GM21526 (cell line): Measurements from ENCODE around the gene GDF11.

Source experiments
- ATAC-seq: cut with Tn5 transposase; IDR thresholded peaks from one replicate; pipeline ENCODE4 v1.9.1; 2021; ENCODE audit warnings: moderate library complexity; ENCODE audit not compliant: unreplicated experiment, low FRiP score

Gene GDF11

DNA sequence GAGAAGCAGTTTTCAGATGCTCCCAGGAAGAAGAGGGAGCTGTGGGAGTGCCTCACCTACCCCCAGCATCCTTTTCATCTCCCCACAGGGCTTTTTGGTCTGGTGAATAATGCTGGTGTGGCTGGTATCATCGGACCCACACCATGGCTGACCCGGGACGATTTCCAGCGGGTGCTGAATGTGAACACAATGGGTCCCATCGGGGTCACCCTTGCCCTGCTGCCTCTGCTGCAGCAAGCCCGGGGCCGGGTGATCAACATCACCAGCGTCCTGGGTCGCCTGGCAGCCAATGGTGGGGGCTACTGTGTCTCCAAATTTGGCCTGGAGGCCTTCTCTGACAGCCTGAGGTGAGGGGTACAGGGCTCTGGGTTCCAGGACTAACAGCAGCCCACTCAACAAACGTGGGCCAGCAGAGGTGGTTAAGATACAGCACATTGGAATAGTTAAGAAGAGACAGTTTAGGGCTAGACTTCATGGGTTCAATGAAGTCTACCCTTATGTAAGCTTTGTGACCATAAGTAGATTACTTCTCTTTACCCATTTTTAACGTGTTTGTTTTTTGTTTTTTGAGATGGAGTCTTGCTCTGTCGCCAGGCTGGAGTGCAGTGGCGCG lies 21.2 kb upstream of the GDF11 start:
- ATAC-seq: no peak

DNA sequence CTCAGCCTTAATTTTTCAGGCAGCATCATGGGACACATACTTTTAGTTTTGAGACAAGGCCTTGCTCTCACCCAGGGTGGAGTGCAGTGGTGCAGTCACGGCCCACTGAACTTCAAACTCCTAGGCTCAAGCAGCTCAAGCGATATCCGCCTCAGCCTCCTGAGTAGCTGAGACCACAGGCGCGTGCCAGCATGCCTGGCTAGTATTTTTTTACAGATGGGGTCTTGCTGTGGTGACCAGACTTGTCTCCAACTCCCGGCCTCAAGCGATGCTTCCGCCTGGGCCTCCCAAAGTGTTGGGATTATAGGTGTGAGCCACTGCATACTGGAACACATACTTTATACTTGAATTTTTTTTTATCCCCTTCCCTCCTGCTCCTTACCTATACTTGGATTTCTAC lies 20.0 kb upstream of the GDF11 start:
- no peak for ATAC-seq

DNA sequence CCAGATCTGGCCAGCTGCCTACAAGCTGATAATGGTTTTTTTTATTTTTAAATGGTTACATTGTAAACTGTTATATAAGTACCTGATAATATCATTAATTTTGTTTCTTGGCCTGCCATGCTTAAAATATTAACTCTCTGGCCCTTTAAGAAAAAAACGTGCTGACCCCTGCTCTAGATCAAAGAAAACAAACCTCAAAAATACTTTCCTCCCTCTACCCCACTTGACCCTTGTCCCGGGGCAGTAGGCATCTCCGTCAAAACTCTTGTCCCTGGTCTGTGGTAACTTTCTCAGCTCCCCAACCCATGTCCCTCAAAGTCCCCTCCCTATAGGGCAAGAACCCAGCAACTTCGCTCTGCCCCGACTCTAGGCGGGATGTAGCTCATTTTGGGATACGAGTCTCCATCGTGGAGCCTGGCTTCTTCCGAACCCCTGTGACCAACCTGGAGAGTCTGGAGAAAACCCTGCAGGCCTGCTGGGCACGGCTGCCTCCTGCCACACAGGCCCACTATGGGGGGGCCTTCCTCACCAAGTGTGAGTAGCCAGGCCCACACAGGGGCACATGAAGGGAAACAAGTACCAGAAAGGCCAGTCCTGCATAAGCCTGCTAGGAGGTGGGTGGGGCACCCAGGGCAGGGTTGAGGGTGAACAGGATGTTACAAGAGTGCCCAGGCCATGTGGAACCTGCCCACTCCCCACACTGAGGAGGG lies 19.3 kb upstream of the GDF11 start:
- no peak for ATAC-seq

DNA sequence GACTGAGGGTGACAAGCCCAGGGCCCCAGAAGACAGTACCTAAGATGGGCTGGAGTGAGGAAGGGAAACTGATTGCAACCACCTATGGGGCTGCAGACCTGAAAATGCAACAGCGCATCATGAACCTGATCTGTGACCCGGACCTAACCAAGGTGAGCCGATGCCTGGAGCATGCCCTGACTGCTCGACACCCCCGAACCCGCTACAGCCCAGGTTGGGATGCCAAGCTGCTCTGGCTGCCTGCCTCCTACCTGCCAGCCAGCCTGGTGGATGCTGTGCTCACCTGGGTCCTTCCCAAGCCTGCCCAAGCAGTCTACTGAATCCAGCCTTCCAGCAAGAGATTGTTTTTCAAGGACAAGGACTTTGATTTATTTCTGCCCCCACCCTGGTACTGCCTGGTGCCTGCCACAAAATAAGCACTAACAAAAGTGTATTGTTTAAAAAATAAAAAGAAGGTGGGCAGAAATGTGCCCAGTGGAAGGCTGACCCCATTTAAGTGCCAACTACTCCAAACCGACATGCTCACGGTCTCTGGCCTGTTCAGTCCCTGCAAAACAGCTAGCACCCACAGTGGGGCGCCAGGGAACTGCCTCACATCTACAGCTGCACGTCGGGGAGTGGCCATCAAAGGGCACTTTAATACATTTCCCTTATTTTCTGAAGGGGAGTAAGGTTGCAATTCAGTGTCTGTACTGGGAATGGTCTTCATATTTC lies 18.5 kb upstream of the GDF11 start:
- no peak for ATAC-seq

DNA sequence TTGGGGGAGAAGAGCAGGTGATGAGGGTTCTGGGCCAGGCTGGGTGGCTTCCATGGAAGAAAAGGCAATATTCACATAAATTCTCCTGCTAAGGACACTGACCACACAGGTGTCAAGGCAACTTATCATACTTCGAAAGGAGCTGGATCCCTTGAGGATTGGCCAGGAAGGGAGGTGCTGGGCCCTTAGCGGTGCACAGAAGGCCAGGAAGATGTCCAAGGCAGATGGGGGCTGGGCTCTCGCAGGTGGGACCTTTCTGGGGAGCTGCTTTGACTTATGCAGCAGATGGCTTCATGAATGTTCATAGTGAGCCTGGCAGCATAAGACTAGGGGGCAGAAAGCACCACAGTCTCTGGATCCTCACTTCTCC lies 18.0 kb upstream of the GDF11 start:
- no peak for ATAC-seq

DNA sequence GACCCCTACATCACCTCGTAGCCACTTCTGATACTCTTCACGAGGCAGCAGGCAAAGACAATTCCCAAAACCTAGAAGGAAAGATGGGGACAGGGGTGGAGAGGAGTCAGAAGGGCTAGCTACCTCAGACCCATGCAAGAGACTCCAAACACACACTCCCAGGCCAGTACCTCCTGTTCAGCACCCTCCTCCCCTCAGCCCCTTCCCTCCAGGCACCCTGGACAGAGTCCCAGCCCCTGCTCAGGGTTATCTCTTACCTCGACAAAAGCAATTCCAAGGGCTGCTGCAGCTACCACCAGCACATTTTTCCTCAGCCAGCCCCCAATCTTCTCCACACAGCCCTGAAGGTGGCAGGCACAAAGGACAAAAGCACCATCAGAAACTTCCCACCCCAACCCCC lies 17.4 kb upstream of the GDF11 start:
- ATAC-seq: no peak

DNA sequence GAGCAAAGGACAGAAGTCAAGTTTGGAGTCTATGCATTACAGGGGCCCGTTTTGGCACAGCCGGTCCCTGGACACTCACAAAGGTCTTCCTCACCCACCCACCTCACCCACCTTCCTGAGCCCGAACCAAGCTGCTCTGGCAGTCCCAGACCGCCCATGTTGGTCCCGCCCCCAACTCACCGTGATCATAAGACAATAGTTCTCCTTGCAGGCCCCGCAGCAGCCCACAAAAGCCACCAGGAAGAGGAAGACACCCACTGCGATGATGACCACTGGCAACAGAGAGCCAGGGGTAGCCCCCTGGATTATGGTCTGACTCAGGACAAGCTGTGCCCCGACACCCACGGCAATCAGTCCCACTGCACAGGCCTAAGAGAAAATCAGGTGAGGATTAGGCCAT lies 16.0 kb upstream of the GDF11 start:
- ATAC-seq: no peak

DNA sequence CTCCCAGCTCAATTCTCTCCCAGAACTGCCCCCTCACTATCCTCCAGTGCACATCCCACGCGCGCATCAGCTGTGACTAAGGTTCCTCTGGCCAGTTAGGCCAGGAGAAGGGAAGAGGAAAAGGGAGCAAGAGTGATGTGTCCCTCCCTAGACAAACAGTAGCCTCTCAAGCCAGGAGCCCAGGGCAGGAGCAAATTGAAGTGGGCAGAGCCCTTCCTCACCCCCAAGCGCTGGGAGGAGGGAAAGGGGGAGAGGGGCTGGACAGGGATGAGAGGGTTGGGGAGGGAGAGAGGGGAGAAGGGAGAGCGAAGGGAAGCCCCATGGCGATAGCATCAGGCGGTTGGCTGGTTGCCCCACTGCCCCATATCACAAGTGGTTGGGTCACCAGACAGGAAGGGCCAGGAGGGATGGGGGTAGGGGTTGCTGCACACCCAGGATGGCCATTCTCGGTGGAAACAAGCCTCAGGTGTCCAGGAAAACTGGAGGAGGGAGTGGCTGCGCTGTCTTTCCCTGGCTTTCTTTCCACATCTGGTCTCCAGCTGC lies 15.2 kb upstream of the GDF11 start:
- no peak for ATAC-seq

DNA sequence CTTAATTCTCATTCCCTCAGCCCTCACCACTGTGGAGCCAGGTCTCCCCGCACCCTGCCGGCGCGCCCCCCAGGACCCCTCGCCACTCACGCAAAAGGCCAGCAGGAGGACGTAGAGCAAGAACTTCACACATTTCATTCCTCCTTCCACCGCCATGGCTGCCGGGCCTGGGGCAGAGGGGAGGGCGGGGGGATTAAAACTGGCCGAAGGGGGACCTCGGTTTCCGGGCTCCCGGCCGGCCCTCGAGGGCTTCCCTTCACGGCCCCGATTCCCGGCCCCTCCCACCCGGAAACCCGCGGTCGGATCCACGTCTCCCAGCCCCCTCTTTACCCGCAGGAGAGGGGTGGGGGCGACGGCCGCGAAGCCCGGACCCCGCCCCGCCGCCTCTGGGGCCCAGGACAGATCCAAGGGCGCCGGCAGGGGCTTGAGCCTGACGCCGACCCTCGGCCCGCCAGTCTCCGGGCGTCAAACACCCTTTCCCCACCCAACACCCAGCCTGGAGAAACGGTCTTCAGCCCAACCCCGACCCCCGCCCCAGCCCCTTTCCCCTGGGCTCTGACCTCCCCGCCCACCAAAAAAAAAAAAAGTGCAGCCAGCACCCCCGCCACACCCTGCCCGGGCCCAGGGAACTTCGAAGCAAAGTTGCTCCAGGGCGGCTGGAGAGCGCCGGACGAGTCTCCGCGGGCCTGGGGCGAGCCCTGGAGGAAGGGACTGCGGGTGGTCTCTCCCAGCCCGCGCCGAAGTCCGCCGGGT lies 14.6 kb upstream of the GDF11 start:
- peak; percentile 17 for ATAC-seq

DNA sequence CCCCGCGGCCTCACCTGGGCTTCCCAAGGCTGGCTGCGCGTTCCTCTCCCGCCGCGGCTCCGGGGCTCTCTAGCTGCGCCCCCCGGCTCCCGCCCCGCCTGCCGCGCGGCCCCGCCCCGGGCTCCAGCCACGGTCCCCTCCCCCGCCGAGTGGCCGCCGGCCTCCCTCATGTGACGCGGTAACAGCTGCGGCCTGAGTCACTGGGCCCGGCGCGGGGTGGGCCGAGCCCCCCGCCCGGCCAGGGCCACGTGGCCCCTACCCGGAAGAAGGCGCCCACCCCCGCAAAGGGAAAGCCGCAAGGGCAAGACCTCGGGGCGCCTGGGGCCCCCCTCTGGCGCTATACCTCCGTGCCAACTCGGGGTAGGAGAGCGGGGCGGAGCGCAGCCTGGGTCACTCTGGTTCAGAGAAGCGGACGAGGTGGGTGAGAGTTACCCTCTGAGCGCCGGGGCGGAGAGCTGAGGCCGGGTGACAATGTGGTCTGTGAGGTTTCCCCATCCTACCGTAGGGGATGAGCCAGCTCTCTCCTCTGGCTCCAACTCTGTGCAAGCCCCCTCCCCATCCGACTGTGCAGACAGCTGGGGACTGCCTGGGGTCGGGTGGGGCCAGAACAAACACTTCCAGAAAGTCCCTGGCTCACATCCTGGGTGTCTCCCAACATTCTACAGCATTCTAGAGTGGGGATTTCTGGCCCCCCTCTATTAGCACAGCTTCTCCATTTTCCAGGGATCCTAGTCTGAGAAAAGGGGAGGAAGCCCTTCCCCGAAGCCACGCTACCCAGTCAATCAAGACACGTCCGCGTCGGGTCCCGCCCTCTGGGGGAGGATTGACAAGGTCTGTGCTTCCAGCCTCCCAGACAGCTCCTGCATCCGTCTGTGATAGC lies 13.7 kb upstream of the GDF11 start, which contains the start of gene CD63:
CD63 (minus strand) TSS at position 71 of the 880 bp plus-strand sequence. CDS start 668 bp downstream, outside the sequence.
- peak; percentile 57 for ATAC-seq

DNA sequence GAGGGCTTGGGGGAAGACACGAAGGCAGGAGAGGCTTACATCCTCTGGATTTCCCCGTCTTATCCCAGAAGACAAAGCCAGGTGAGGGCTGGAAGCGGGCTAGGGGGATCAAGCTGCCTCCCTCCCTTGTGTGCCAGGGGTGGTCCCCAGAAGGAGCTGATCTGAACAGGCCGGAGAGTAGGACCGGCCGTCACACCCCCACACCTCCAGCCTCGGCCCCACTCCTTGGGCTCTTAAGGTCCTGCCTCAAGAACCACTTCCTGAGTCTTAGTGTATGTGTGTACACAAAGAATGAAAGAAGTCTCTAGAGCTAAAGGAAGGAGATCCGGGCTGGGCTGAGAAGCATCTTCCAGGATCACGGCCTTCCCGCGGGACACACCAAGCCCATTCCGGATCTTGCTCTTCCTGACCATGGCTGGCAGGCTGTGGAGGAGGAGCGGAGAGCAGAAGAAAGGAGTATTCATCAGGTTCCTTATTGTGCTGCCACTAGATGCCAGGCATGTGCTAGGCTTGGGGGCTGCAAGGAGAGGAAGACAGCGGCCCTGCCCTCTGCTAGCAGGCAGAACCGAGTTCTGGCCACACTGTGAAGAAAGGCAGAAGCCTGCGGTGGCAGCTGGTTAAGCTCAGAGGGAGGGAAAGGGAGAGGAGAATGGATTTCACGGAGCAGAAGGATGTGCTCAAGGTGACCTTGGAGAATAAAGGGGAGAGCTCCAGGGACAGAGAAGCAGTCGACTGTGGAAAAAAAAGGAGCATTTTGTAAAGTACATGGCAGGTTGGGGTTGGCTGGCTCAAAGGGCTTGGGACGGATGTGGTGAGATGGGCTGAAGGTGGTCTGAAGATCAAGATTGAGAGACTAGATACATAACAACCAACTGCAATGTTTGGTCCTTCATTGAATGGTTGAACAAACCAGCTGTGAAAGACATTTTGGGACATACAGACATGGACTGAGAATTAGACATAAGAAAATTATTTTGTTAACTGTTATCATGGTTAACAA lies 12.8 kb upstream of the GDF11 start:
- peak; percentile 31 for ATAC-seq

DNA sequence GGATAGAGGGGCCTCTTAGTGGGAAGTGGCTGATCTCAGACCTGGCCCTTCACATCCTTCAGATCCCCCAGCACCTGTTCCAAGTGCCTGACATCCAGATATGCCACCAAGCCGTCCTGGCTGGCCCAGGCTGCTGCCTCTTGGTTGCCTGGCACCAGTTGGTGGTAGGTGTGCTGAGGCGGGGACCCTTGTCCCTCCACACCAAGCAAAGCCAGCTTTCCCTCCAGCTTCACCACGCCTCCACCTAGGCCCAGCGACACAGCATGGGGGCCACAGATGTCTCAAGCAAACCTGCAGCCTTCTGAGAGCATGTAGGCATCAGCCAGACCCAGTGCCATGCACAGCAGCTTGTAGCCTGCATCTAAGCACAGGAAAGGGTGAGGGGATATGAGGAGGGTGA lies 10.6 kb upstream of the GDF11 start:
- ATAC-seq: no peak

DNA sequence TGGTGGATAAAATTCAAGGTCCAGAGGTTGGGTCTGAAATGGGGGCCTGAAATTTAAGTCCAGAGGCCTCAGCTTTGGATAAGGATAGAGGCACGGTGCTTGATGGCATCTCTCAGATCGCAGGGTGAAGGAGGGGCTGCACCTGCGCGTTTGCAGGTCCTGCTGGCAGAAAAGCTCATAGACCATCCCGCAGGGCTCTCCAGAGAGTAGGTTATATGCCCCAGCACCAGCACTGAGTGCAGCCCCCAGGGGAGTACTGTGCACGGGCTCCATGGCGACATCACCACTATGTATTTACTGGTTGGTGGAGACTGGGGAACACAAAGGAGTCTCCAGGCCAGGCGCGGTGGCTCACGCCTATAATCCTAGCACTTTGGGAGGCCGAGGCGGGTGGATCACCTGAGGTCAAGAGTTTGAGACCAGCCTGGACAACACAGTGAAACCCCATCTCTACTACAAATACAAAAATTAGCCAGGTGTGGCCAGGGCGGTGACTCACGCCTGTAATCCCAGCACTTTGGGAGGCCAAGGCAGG lies 9.8 kb upstream of the GDF11 start:
- ATAC-seq: no peak

DNA sequence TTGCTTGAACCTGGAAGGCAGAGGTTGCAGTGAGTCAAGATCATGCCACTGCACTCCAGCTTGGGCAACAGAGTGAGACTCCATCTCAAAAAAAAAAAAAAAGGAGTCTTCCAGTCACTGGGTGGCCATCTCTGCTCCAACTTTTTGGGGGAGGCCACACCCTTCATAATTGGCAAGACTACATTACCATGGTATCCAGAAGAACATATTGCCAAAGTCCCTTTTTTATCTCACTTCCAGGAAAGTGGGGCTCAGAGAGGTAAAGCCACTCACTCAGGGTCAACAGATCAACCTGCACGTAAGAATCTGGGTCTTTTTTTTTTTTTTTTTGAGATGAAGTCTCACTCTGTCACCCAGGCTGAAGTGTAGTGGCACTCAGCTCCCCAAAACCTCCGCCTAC lies 9.1 kb upstream of the GDF11 start:
- ATAC-seq: no peak

DNA sequence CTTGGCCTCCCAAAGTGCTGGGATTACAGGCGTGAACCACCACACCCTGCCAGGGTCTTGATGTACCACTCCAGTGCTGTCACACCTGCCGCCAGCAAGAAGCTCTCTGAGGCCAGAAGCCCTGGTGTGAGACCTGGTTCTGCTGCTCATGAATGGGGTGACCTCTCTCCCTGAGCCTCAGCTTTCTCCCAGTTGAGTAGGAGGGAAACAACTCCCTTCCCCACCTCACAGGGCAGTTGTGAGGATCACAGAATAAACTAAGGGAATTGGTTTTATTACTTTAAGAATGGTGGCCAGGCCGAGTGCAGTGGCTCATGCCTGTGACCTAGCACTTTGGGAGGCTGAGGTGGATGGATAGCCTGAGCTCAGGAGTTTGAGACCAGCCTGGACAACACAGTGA lies 8.3 kb upstream of the GDF11 start:
- no peak for ATAC-seq

DNA sequence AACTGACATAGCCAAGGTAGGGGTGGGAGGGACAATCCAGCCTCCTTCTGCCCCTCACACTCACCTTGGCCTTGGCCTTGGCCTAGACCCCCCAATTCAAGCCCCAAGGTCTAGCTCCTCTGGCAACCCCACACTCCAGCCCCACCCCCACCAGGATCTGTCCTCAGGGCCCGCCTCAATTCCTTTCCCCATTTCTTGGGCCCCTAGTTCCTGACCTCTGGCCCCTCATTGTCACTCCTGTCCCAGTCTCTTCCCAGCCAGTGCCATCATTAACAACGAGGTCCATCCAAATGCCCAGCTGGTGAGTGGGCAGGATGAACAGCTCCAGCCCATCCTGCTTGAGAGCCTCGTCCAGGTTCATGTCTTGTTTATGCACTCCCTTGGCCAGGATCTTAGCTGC lies 6.8 kb upstream of the GDF11 start:
- ATAC-seq: no peak

DNA sequence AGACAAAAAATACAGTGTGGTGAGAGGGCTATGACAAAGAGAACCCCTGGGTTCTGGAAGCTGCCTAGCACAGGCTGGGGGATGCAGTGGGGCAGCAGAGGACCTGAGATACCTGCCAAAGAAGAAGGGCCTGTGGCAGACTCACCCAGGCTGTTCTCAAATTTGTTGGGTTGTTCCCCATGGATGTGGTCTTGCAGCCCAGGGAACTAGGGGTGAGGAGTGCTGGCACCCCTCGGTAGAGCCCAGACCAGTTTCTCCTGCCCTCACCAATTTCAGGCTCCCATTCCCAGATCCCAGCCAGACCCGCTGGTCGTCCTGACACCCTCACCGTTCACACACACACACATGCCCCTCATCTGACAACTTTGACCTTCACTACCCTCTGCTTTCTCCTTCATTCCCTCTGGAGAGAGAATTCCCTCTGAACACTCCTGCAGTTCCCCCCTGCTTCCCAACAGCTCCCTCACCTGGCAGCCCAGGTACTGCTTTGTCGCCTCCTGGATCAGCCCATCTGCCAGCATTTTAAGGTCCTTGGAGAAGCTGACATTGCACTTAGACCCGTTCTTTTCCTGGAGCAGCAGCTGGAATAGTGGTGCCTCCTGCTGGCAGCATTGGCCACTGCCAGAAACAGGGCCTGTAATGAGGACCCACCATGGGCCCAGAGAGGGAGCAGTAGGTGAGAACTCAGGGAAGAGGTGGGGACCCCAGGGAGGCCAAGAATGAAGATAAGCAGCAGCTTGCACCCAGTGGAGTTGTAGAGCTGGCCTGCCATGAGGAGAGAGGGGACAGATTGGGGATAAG lies 5.9 kb upstream of the GDF11 start:
- peak; percentile 48 for ATAC-seq
